ENCODE data around the gene HACD3. TPM values are rescaled to one million over a fixed set of nuclear protein-coding genes. Genes with fewer than 3 reads are reported as not detected.
"Not testable (repeated sequence)": the region's sequence is repeated elsewhere in the genome, so short reads cannot be mapped to it uniquely, and the experiment has no call there.

Gene HACD3
- total RNA-seq, 2 experiments from 2014 or later: 47.3 to 47.9 TPM

GRCh38 chr15:65583701-65584100 is 53.4 kb downstream of the HACD3 start:
- POLR2A ChIA-PET: no interaction called here
- CTCF ChIA-PET: no interaction called here

- ChIA-PET CTCF (no interaction called here), POLR2A (interaction anchor here (0.6 kb wide), 1 partner anchor 47 kb away, joined by 3 read pairs; no protein-coding TSS in a partner anchor)
These were observed 54.0 kb downstream of the HACD3 start for GRCh38 chr15:65584241-65584640.

DNA sequence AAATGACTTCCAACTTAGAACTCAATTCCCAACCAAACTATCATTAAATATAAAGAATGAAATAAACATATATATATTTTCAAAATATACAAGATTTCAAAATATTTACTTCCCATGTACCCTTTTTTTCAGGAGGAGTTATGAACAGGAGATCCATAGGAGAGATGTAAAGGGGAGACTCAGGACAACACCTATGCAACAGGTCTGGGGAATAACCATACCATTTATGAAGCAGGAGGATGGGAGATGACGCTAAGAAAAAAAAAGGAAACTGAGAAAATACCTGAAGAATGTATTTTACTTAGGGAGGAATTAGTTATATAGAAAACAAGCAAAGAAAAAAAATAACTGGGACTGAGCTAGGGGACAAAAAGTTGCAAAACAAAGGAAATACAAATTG is 56.8 kb downstream of the HACD3 start:
- ChIA-PET POLR2A (no interaction called here), CTCF (no interaction called here)

- POLR2A ChIA-PET: no interaction called here
- CTCF ChIA-PET: interaction anchor here (1.4 kb wide), 1 partner anchor 33 kb away, joined by 3 read pairs; no protein-coding TSS in a partner anchor
These were observed 65.7 kb downstream of the HACD3 start for GRCh38 chr15:65595960-65596359.

GRCh38 chr15:65598468-65598867 is 68.2 kb downstream of the HACD3 start:
- ChIA-PET POLR2A (no interaction called here), CTCF (no interaction called here)

GRCh38 chr15:65599677-65600076 is 69.4 kb downstream of the HACD3 start:
- CTCF ChIA-PET: no interaction called here
- POLR2A ChIA-PET: no interaction called here

DNA sequence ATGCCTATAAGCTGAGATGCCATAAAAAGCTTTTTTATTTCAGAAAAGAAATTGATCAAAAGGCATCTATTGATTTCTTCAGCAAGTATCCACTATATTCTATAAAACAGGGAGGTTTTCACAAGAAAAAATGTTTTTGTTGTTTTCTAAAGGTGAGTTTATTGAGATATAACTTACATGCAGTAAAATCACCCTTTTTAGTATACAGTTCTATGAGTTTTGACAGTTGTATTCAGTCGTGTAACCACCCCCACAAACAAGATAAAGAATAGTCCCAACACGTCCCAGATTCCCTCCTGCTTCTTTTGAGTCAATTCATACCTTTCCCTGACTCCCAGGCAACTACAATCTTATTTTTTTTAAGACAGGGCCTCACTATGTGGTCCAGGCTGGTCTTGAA is 72.9 kb downstream of the HACD3 start:
- ChIA-PET POLR2A (interaction anchor here (0.8 kb wide), 1 partner anchor 9 kb away, joined by 3 read pairs; no protein-coding TSS in a partner anchor), CTCF (interaction anchor here (0.7 kb wide), 1 partner anchor 122 kb away, joined by 3 read pairs; no protein-coding TSS in a partner anchor)

GRCh38 chr15:65603559-65603958 is 73.3 kb downstream of the HACD3 start:
- CTCF ChIA-PET: interaction anchor here (0.7 kb wide), 1 partner anchor 122 kb away, joined by 3 read pairs; no protein-coding TSS in a partner anchor
- POLR2A ChIA-PET: interaction anchor here (0.8 kb wide), 1 partner anchor 9 kb away, joined by 3 read pairs; no protein-coding TSS in a partner anchor

DNA sequence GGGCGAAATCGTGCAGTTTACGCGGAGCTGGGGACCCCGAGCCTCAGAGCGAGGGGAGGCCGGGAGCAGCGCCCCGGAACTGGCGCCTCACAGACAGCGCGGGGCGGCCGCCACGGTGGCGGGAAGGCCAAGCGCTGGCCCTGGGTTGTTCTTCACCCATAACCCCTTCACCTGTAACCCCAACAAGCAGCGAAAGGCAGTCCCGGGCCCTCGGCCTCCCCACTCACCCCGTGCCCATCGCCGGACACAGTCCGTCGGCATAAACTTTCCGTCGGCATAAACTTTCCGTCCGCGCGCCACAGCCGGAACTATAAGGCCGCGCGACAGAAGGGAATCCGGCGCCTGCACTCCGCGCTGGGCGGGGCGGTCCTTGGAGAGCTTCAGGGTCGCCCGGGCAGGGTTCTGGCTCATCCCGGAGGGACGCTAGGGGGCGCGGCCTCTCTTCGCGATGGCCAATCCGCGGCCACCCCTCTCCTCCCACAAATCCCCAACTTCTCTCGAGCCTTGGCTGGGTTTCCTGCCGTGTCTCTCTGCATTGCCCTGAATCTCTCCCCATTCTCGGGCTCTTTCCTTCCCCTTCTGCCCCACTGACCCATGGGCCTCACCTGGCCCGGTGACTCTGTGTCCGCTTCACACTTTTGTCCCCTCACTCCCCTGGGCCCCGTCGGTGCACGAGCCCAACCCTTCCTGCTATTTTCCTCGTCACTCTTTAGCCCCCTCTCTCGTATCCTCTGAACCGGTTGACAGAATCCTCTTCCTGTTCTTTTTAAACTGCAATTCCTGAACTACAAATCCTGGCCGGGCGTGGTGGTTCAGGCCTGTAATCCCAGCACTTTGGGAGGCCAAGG is 80.8 kb downstream of the HACD3 start, which contains the start of gene INTS14:
Gene INTS14 (minus strand): TSS at position 261 of the 848 bp plus-strand sequence. CDS start 3,751 bp downstream, outside the sequence.
- ChIA-PET POLR2A (interaction anchor here (0.6 to 0.8 kb wide), 4 partner anchors 11 to 894 kb away, joined by 3 to 4 read pairs (median 3); partner anchors contain the start of genes HACD3, RAB11A, SLC24A1 and ZWILCH), CTCF (interaction anchor here (0.6 to 1.6 kb wide), 6 partner anchors 28 to 252 kb away, joined by 3 to 5 read pairs (median 4); no protein-coding TSS in a partner anchor)

DNA sequence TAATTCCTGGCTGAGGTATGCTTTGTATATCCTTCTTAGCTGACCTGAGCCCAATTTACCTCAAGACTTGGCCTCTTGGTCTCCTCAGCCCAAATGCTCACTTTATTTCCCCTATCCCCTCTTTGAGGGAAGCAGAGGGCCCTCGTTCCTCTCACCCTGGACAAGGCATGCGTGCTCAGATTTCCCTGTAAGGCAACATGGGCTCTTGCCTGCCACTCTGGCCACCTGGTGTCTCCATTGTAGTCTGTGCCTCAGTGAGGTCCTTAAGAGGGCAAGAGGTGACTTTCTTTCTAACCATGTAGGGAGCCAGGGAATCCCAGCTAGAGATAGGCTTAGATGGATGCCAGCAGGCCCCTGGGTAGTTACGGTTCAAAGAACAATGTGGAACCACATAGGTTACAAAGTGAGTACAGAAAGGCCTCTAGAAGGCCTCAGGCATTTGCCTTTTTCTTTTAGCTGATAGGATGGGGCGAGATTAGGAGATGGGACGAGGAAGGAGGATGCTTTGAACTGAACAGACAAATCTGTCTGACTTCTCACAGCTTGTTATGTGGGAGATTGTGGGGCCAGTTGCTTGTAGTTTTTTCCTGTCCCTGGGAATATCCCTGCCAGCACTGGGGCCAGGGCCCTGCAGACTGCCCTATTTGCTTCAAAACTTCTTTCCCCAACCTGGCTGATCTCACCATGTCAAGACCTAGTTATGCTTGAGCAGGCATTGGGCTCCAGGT is 81.8 kb downstream of the HACD3 start:
- ChIA-PET POLR2A (interaction anchor here (0.6 to 0.8 kb wide), 2 partner anchors 9 to 257 kb away, joined by 3 to 4 read pairs; partner anchors contain the start of gene RAB11A), CTCF (interaction anchor here (0.6 to 1.6 kb wide), 3 partner anchors 95 to 251 kb away, joined by 3 to 5 read pairs (median 4); no protein-coding TSS in a partner anchor)

DNA sequence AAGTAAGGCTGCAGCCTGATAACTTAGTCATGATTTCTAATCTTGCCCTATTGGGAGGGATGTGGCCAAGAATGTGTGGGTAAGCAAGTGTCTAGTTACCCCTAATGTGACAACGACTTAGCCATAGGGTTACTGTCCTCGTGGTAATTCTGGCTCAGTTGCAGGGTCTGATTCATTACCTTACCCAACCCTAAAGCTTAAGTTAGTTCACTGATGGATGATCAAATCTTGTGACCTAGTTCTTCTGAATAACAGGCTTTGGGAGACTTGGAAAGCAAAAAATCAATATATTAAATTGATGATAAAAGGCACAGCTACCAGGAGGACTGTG is 82.3 kb downstream of the HACD3 start:
- POLR2A ChIA-PET: interaction anchor here (0.6 kb wide), 1 partner anchor 9 kb away, joined by 3 read pairs; no protein-coding TSS in a partner anchor
- CTCF ChIA-PET: no interaction called here

DNA sequence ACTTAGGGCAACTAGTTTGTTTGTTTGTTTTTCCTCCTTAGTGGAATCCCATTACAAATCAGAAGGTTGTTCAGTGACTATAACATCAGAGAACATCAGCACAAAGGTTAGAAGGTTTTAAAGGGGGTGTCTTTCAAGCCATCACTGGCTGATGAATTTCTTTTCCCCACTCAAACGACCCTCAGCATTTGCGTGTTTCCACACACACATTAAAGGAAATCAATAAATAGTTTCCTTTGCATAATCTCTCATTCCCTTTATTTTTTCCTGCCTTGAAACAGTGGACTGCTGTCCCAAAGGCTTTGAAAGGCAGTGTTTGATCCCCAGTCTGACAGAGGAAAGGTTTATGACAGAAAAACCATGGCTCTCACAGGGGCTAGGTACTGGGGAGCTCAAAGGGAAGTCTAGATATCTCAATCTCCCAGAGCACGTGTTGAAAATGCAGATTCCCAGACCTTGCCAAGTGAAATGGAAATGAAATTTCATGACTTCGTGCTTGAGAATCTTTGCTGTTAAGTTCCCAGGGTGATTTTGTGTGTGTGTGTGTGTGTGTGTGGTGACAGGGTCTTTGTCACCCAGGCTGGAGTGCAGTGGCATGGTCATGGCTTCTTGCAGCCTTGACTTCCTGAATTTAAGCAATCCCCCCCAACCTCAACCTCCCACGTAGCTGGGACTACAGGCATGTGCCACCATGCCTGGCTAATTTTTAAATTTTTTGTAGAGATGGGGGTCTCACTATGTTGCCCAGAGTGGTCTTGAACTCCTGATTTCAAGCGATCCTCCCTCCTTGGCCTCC is 82.9 kb downstream of the HACD3 start:
- POLR2A ChIA-PET: no interaction called here
- CTCF ChIA-PET: no interaction called here

DNA sequence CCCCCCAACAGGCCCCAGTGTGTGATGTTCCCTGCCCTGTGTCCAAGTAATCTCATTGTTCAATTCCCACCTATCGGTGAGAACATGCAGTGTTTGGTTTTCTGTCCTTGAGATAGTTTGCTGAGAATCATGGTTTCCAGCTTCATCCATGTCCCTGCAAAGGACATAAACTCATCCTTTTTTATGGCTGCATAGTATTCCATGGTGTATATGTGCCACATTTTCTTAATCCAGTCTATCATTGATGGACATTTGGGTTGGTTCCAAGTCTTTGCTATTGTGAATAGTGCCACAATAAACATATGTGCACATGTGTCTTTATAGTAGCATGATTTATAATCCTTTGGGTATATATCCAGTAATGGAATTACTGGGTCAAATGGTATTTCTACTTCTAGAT is 85.6 kb downstream of the HACD3 start:
- CTCF ChIA-PET, POLR2A ChIA-PET: not testable (repeated sequence)

- ChIA-PET POLR2A (no interaction called here), CTCF (no interaction called here)
These were observed 88.4 kb downstream of the HACD3 start for GRCh38 chr15:65618560-65619109.

DNA sequence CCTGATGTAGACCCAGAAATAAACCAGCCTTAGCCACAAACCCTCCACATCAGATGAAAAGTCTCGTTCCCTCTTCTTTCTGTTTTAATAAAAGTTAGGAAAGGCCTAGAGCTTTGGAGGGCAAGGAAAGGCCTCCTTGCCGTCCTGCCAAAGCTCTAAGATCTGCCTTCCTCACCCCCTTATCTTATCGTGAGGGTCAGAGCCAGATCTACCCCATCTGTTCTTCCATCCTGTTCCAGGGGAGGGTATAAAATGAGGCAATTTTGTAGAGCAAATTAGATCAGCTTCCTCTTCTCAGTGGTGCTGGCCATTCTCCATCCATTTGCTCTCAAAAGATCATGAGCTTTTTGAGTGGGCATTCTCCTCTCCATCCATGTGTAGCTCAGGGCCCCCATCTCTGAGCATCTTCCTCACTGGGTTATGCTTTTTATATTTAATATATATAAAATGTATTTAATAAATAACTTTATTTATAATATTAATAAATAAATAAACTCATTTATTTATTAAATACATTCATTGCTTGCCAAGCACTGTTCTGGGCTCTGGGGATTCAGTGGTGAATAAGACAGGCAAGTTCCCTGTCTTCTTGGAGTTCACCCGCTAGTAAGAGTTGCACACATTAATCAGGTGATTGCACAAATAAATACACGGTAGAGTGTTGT is 89.5 kb downstream of the HACD3 start:
- ChIA-PET CTCF (interaction anchor here (0.8 kb wide), 1 partner anchor 10 kb away, joined by 4 read pairs; no protein-coding TSS in a partner anchor), POLR2A (no interaction called here)

- CTCF ChIA-PET: interaction anchor here (1.1 kb wide), 1 partner anchor 17 kb away, joined by 3 read pairs; no protein-coding TSS in a partner anchor
- POLR2A ChIA-PET: no interaction called here
These were observed 90.6 kb downstream of the HACD3 start for GRCh38 chr15:65620833-65621232.

GRCh38 chr15:65621638-65622037 is 91.4 kb downstream of the HACD3 start, which contains the start of gene SLC24A1:
Gene SLC24A1 (plus strand): TSS chr15:65621938. CDS start chr15:65624081, 2,143 bp downstream.
- CTCF ChIA-PET: interaction anchor here (1.1 kb wide), 1 partner anchor 17 kb away, joined by 3 read pairs; no protein-coding TSS in a partner anchor
- POLR2A ChIA-PET: interaction anchor here (1.0 kb wide), 1 partner anchor 10 kb away, joined by 3 read pairs; the partner anchor contains the start of gene INTS14

DNA sequence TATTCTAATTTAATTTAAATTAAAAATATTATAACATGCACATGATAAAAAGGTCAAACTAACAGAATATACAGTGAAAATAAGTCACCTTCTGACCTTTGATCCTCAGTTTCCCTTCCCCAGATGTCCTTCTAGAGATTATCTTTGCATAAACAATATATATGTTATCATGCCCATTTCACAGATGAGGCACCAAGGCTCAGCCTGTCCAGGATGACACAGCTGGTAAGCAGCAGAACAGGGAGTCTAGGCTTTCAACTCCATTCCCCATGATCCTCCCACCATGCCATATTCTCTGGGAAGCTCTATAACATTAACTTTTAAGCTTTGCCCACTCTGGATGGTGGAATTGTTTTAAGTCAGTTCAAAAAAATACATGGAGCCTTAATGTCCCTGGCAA is 92.8 kb downstream of the HACD3 start:
- CTCF ChIA-PET: no interaction called here
- POLR2A ChIA-PET: no interaction called here

All from activated CD8-positive, alpha-beta memory T cell treated with anti-CD3 and anti-CD28 coated beads for 36 hours (primary cell).